HG03558 (cell line): ENCODE data around the gene SORBS1.

Experiments used
- ATAC-seq: cut with Tn5 transposase; IDR thresholded peaks from one replicate; pipeline ENCODE4 v1.9.1; 2021; ENCODE audit warnings: moderate number of reproducible peaks; ENCODE audit not compliant: unreplicated experiment; ENCODE audit errors: extremely low read depth

Gene SORBS1

GRCh38 chr10:95543459-95543858 lies 17.7 kb downstream of the SORBS1 start:
- ATAC-seq: no peak

GRCh38 chr10:95542761-95543160 lies 18.4 kb downstream of the SORBS1 start:
- no peak for ATAC-seq

DNA sequence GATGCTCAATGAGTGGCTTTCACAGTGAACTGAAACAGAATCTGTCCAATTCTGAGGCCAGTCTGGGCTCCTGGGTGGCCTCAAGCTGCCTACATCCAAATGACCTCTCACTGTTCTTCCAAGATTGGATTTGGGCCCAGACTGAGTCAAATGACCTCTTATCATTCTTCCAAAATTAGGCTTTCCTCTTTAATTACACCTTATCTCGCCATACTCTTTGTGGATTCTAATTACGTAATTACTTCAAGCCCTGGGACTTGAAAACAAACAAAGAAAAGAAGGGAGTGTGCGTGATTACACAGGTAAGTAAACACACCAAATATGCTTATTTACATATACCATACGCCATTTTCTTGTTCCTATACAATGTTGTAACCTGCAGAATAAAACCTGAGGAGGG lies 18.8 kb downstream of the SORBS1 start:
- ATAC-seq: no peak

- ATAC-seq: no peak
Observed at GRCh38 chr10:95540514-95541052, 20.6 kb downstream of the SORBS1 start.

- no peak for ATAC-seq
Observed at GRCh38 chr10:95539560-95540284, 21.4 kb downstream of the SORBS1 start.

GRCh38 chr10:95538412-95538811 lies 22.8 kb downstream of the SORBS1 start:
- ATAC-seq: no peak

DNA sequence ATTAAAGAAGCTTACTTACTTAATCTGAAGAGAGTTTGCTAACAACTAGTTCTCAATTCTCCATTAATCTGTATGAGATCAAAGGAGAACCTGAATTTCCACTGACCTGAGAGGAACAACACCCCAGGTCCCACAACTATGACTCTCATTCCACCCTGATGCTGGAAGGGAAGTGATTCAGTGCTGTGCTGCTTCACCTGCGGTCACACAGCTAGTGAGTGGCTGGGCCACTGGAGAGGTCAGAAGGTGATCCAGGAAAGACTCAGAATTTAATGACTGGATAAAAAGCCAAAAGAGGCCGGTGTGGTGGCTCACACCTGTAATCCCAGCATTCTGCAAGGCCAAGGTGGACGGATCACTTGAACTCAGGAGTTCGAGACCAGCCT lies 23.6 kb downstream of the SORBS1 start:
- no peak for ATAC-seq

DNA sequence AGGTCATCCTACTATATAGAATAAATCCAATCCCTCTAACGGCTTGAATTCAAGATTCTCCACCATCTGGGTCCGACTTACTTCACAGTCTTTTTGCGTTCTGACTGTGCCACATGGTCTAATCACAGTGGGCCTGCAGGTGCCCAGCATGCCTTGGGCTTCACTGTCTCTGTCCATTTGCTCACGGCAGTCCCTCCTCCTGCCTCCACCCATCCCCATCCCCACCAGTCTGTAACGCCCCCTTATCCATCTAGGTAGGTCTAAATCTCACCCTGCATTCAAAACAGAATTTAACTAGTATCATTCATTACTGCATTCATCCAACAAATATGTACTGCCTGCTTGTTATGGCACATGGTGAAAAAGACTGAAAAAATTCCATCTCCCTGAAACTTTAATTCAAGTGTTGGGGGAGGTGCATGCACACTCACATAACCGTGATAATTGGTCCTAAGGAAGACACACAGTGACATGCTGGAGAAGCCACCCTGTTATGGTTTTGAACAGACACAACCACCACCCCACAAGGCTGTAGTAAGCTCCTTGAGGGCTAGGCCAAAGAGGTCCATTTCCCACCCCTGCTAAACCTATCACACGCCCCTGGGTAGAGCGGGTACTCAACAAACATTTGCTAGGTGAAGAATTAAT lies 24.2 kb downstream of the SORBS1 start:
- ATAC-seq: no peak

DNA sequence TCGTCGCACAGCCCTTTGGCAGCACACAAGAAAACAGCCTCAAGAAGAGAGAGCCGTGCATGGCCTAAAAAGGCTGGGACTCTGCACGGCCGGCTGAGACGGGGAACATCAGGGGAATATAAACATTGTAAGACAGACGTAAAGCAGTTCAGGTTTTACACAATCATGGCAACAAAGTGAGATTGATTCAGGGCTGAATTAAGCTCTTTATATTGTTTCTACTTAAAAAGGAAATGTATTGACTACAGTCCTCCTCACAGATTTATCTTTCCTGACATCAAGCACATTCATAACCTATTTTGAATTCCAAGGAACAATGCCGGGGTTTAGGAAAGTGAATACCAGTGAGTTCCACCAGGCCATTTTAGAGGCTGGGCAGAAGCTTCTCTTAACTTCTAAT lies 25.2 kb downstream of the SORBS1 start:
- ATAC-seq: no peak

- ATAC-seq: no peak
Observed at GRCh38 chr10:95535526-95535925, 25.6 kb downstream of the SORBS1 start.

GRCh38 chr10:95533590-95533989 lies 27.6 kb downstream of the SORBS1 start:
- no peak for ATAC-seq

DNA sequence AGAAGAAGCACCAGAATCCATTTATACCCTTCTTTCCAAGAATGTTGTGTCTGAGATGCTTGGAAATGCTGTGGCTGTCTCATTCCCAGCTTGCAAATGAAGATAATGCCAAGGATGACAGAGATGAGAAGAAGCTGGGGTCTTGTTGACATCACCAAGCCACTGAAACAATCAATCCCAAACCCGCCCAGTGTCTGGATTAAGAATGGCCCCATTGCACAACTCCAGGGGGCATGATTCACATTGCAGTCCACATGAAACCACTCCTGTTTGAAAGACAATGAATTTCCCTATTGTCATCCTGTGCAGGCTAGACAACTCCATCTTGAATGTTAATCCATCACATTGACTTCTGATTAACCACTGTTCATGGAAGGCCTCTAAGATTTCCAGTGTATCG lies 28.6 kb downstream of the SORBS1 start:
- ATAC-seq: no peak

GRCh38 chr10:95531994-95532399 lies 29.2 kb downstream of the SORBS1 start:
- no peak for ATAC-seq

GRCh38 chr10:95531058-95531809 lies 29.9 kb downstream of the SORBS1 start:
- no peak for ATAC-seq

DNA sequence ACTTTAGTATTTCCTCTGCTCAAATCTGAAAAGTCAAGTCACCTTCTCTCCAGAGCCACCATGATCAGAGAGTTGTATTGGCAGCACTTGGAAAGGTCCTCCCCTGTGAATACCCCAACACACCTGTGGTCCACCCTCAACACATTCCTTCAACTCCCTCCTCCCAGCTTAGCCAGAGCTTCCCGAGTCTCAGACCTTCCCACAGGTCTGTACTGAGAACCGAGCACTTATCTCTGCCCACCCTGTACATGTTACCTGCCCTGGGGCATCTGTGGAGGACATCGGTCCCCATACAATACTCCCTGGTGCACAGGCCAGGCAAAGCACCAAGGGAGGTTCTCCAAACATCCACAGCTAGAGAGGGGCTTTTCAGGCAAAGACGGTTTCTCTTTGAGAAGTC lies 30.6 kb downstream of the SORBS1 start:
- ATAC-seq: no peak

GRCh38 chr10:95530029-95530428 lies 31.1 kb downstream of the SORBS1 start:
- no peak for ATAC-seq

DNA sequence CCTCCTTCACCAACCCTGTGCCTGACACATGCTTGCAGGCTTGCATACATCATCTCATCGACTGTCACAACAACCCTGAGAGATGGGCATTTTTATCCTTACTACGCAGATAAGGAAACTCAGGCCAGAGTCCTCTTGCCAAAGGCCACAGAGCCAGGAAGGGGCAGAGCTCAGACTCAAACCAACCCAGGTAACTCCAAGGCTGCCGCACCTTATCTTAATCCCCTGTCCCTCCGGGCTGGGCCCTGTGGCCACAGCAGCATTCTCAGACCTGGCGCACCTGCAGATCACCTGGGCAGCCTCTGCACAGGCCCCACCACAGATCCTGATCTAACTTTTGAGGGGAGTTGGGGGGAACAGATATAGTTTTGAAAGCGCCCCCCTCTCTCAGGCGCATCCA lies 35.1 kb downstream of the SORBS1 start:
- no peak for ATAC-seq

DNA sequence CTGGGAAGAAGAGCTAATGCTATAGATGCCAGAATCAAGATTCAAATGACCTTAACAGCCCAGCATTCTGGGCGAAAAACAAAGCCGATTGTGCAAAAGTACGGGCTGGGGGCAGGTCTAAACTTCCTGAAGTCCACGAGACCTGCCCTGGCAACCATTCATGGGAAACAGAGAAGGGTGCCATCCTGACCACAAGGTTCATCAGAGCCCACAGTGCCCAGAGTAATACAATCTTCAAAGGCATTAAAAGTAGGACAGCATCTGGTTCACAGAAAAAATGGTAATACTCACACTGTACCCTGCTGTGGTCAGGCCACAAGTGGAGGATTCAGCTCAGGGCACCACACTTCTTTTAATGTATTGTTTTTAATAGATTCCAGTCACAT lies 36.1 kb downstream of the SORBS1 start:
- no peak for ATAC-seq

DNA sequence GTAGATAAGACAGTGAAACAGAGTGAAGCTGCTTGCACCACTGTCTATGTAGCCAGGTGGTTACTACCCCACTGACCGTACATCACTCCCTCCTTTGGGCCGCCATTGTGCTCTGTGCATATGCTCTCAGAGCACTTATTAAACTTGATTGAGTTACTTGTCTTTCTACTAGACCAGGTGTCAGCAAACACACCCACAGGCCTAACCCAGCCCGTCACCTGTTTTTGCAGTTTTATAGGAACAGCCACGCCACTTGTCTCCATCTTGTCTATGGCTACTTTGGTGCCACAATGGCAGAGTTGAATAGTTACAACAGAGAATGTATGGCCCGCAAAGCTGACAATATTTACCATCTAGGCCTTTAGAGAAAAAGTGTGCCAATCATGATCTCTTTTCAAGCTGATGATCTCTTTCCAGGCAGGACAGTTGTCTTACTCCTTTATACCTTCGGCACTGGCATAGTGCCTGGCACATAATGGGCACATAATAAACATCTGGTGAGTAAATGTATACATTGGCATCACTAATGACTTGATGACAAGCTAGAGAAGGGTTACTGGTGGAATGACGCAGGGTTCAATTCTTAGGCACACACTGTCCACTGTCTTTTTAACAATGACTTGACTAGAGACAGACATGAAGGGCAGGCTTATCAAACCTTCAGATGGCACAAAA lies 36.7 kb downstream of the SORBS1 start:
- no peak for ATAC-seq

GRCh38 chr10:95522117-95522516 lies 39.1 kb downstream of the SORBS1 start:
- no peak for ATAC-seq

DNA sequence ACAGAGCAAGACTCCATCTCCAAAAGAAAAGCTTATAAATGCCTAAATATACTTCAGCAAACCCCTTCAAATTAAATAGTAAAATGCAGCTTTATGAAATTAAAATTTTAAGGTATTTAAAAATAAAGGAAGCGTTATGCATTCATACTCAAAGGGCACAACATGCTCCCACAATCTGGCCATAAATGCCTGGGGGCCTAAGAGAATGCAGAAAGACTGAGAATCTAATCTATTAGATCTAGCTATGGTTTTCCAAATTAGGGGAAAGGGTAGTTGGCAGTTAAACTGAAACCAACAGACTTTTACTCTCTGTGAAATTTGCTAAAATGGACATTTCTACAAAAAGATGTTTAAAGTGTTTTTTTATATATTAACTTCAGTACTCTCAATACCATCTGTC lies 40.6 kb downstream of the SORBS1 start:
- no peak for ATAC-seq
